BE2C (cell line): Measurements from ENCODE around the gene ZC3HAV1.
"Not testable (repeated sequence)": the region's sequence is repeated elsewhere in the genome, so short reads cannot be mapped to it uniquely, and the experiment has no call there.

Experiments used
- DNase-seq: peaks from one replicate; pipeline ENCODE4 v3.0.0-alpha.2; 2020
- H3K27me3 ChIP-seq: fragments of 250-450 bp; sonication (Bioruptor Pico); 2 replicates; pipeline ENCODE4 v1.5.1; 2020; ENCODE audit warnings: mild to moderate bottlenecking
- H3K36me3 ChIP-seq: fragments of 250-450 bp; sonication (Bioruptor Pico); 2 replicates; pipeline ENCODE4 v1.5.1; 2020; ENCODE audit warnings: mild to moderate bottlenecking
- H3K4me1 ChIP-seq: fragments of 250-450 bp; sonication (Bioruptor Pico); 2 replicates; pipeline ENCODE4 v1.5.1; 2020
- H3K4me3 ChIP-seq: 2 replicates; pipeline ENCODE4 v1.5.1; 2011; ENCODE audit warnings: low read depth, low read length
- H3K9me3 ChIP-seq: fragments of 250-450 bp; sonication (Bioruptor Pico); 2 replicates; pipeline ENCODE4 v1.5.1; 2020
- CTCF ChIP-seq: IDR thresholded peaks from 2 replicates; pipeline ENCODE4 v1.5.1; 2012; ENCODE audit warnings: mild to moderate bottlenecking, low read depth, low read length

ZC3HAV1 gene

GRCh38 chr7:139055674-139056073 is 53.8 kb downstream of the ZC3HAV1 start:
- Histone ChIP-seq H3K36me3 (peaks cover 25% of the 10 kb centered on the region), H3K4me1 (peaks cover 9% of the 10 kb centered on the region), H3K9me3 (no peaks in the 10 kb centered on the region), H3K4me3 (no peak overlapping the region), H3K27me3 (no peaks in the 10 kb centered on the region)
- no peak for DNase-seq
- no peak for TF ChIP-seq CTCF

GRCh38 chr7:139054656-139055055 is 54.9 kb downstream of the ZC3HAV1 start:
- not testable (repeated sequence) for DNase-seq

GRCh38 chr7:139054101-139054500 is 55.4 kb downstream of the ZC3HAV1 start:
- Histone ChIP-seq H3K4me1 (peaks cover 9% of the 10 kb centered on the region), H3K36me3 (peaks cover 14% of the 10 kb centered on the region), H3K9me3 (no peaks in the 10 kb centered on the region), H3K27me3 (no peaks in the 10 kb centered on the region), H3K4me3 (no peak overlapping the region)
- peak; percentile 62 for DNase-seq
- TF ChIP-seq CTCF = no peak

More at GRCh38 chr7:139054656-139055055, 54.9 kb downstream of the ZC3HAV1 start:
- H3K36me3 ChIP-seq = peaks cover 17% of the 10 kb centered on the region
- H3K4me1 ChIP-seq, H3K9me3 ChIP-seq, H3K27me3 ChIP-seq, H3K4me3 ChIP-seq: not testable (repeated sequence)

- no peaks in the 10 kb centered on the region for H3K27me3 ChIP-seq
- peaks cover 9% of the 10 kb centered on the region for H3K4me1 ChIP-seq
- no peak for DNase-seq
- H3K4me3 ChIP-seq = no peak overlapping the region
- H3K36me3 ChIP-seq = peaks cover 20% of the 10 kb centered on the region
- no peaks in the 10 kb centered on the region for H3K9me3 ChIP-seq
- no peak for TF ChIP-seq CTCF
These were observed 57.9 kb downstream of the ZC3HAV1 start for GRCh38 chr7:139051655-139052054.

GRCh38 chr7:139049936-139050335 is 59.6 kb downstream of the ZC3HAV1 start:
- Histone ChIP-seq H3K4me1 (peaks cover 9% of the 10 kb centered on the region), H3K27me3 (no peaks in the 10 kb centered on the region), H3K4me3 (no peak overlapping the region), H3K36me3 (peaks cover 30% of the 10 kb centered on the region), H3K9me3 (no peaks in the 10 kb centered on the region)
- TF ChIP-seq CTCF = no peak
- DNase-seq = no peak

- Histone ChIP-seq H3K27me3 (no peaks in the 10 kb centered on the region), H3K4me1 (peaks cover 3% of the 10 kb centered on the region), H3K9me3 (no peaks in the 10 kb centered on the region), H3K36me3 (peaks cover 24% of the 10 kb centered on the region), H3K4me3 (no peak overlapping the region)
- no peak for DNase-seq
- TF ChIP-seq CTCF = no peak
These were observed 60.4 kb downstream of the ZC3HAV1 start for GRCh38 chr7:139049111-139049510.

GRCh38 chr7:139047970-139048369 is 61.5 kb downstream of the ZC3HAV1 start:
- Histone ChIP-seq H3K9me3 (no peaks in the 10 kb centered on the region), H3K27me3 (no peaks in the 10 kb centered on the region), H3K4me3 (no peak overlapping the region), H3K36me3 (peaks cover 18% of the 10 kb centered on the region), H3K4me1 (no peaks in the 10 kb centered on the region)
- no peak for TF ChIP-seq CTCF
- DNase-seq = no peak
